A673 (cell line): ENCODE results near the gene ACOT11.
"Not testable (repeated sequence)": the region's sequence is repeated elsewhere in the genome, so short reads cannot be mapped to it uniquely, and the experiment has no call there.

Source experiments
- CTCF ChIP-seq: fragments of 300-800, 200-600 bp; sonication (generic); conservative IDR thresholded peaks from 2 replicates; pipeline ENCODE4 v1.5.1; 2017; ENCODE audit warnings: low read depth, mild to moderate bottlenecking, antibody characterized with exemption, low read length, moderate library complexity, mixed read lengths
- EZH2 ChIP-seq: fragments of 200-600 bp; sonication (generic); IDR thresholded peaks from 2 replicates; pipeline ENCODE4 v1.6.1; 2017; ENCODE audit warnings: borderline replicate concordance, low read depth, mild to moderate bottlenecking, mixed read lengths, antibody characterized with exemption, low read length; ENCODE audit not compliant: poor library complexity, severe bottlenecking

DNA sequence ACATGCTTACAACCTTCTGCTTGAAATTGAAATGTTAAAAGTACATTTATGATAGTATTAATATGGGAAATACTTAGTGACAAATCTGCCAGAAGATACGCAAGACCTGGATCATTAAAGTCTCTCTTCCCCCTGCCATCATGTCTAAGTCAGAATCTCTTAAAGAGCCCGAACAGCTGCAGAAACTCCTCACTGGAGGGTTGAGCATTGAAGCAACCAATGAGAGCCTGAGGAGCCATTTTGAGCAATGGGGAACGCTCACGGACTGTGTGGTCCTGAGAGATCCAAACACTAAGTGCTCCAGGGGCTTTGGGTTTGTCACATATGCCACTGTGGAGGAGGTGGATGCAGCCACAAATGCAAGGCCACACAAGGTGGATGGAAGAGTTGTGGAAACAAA, 11.4 kb upstream of the ACOT11 start:
- not testable (repeated sequence) for TF ChIP-seq CTCF, EZH2
